PC-9 (cell line): Measurements from ENCODE around the gene SULT1A4.
"Not testable (repeated sequence)": the region's sequence is repeated elsewhere in the genome, so short reads cannot be mapped to it uniquely, and the experiment has no call there.

Source experiments
- CTCF ChIP-seq: fragments of 200-600 bp; sonication (generic); conservative IDR thresholded peaks from 2 replicates; pipeline ENCODE4 v1.6.1; 2017; ENCODE audit warnings: mixed run types, antibody characterized with exemption, mild to moderate bottlenecking, moderate library complexity
- EZH2 ChIP-seq: fragments of 200-600 bp; sonication (generic); IDR thresholded peaks from 2 replicates; pipeline ENCODE4 v1.8.0; 2017; ENCODE audit warnings: antibody characterized with exemption, low read depth

- TF ChIP-seq CTCF, EZH2: not testable (repeated sequence)
Measured at GRCh38 chr16:29454828-29455227, 4.9 kb upstream of the SULT1A4 start.
